Adrenal gland (tissue), 12 donors: Measurements from ENCODE around the gene MAN1C1. TPM values are rescaled to one million over a fixed set of nuclear protein-coding genes. Genes with fewer than 3 reads are reported as not detected.
A peak's percentile ranks its signal among the peaks of the same experiment; 100 is the strongest.

Experiments
- DNase-seq, 7 donors: peaks; one replicate each; pipeline ENCODE4 v3.0.0-alpha.2; 2019 to 2020
- H3K27ac ChIP-seq, 5 donors: fragments of 200-600 bp; sonication (generic) in 4 of 5; 1 replicate in 3 of 5; 2 replicates in 2 of 5; pipeline versions ENCODE4 v1.5.1 to v1.8.0; 2016 to 2020; ENCODE audit warnings: mild to moderate bottlenecking in 1 of 5
- H3K27me3 ChIP-seq: fragments of 200-600 bp; 2 replicates; pipeline ENCODE4 v1.8.0; 2021
- H3K36me3 ChIP-seq, 2 donors: fragments of 200-600 bp; replicated peaks in 1 of 2; 1 replicate in 1 of 2; 2 replicates in 1 of 2; pipeline versions ENCODE4 v1.5.1 to v1.8.0; 2018 to 2022
- H3K4me1 ChIP-seq, 2 donors: fragments of 200-600 bp; replicated peaks in 1 of 2; 1 replicate in 1 of 2; 2 replicates in 1 of 2; pipeline versions ENCODE4 v1.5.1 to v1.8.0; 2018 to 2021
- H3K4me3 ChIP-seq, 4 donors: fragments of 200-600 bp; sonication (generic) in 3 of 4; one replicate each; pipeline ENCODE4 v1.5.1; 2016 to 2018
- H3K9me3 ChIP-seq, 3 donors: fragments of 200-600 bp; sonication (generic) in 1 of 3; replicated peaks in 1 of 3; 1 replicate in 2 of 3; 2 replicates in 1 of 3; pipeline versions ENCODE4 v1.5.1 to v1.8.0; 2016 to 2021
- CTCF ChIP-seq, 6 experiments: fragments of 450-650 bp in 4 of 6; fragments of 200-600 bp in 2 of 6; sonication (generic) in 1 of 6; IDR thresholded peaks; 1 replicate in 5 of 6; 2 replicates in 1 of 6; pipeline versions ENCODE4 v1.5.1 to v1.8.0; 2016 to 2021; ENCODE audit warnings: antibody characterized with exemption in 6 of 6, mild to moderate bottlenecking in 2 of 6, moderate library complexity in 1 of 6
- POLR2A ChIP-seq, 2 donors: fragments of 450-650 bp; IDR thresholded peaks; one replicate each; pipeline ENCODE4 v1.6.1; 2017; ENCODE audit warnings: antibody characterized with exemption in 2 of 2, mild to moderate bottlenecking in 2 of 2, moderate library complexity in 1 of 2
- WGBS, 4 donors: extraction: QIAGEN DNeasy Blood & Tissue Kit in 2 of 4; methylation state at CpG; one replicate each; pipeline versions ENCODE4 v1.1.5 to v1.1.7; 2013 to 2017; 5-methylcytosine and 5-hydroxymethylcytosine counted together
- intact Hi-C, 2 donors: fragments of 100-400 bp; cut with DNase I; formaldehyde crosslinking; loops; one replicate each; pipeline versions ENCODE4 v1.14.1 to v1.15.0; 2022 to 2023
- polyA plus RNA-seq, 3 donors: library from polyadenylated mRNA; stranded (reverse); fragments of 200-250 nt in 2 of 3; fragments of 350-450 nt in 1 of 3; fragmentation: Illumina TruSeq in 1 of 3; extraction: RNeasy Lipid Tissue Mini Kit (QIAGEN cat#74804) in 1 of 3; gene quantifications; one replicate each; pipeline ENCODE4 v1.2.3, GENCODE V29; 2013 to 2014
- total RNA-seq, 9 donors: library from RNA; depleted of rRNA in 4 of 9; stranded (reverse); fragments of >200 nt in 4 of 9; fragments of 120-200 nt in 1 of 9; fragmentation: NEBNext Ultra II Directional in 1 of 9; extraction: Animal tissue kit (Norgen Biotek cat#: 25700) in 1 of 9; gene quantifications; one replicate each; pipeline versions ENCODE4 v1.1.0 to v1.2.4, GENCODE V29; 2013 to 2023
- donor health status: healthy with polysubstance abuse.
- donor health status: Bipolar disorder and iron deficiency.
- donor health status: DM: yes; HTN: yes; CAD: no.
- donor health status: DM: no; HTN: no; CAD: no.
- donor health status: DM: no; HTN: no; CAD: no.
- donor health status: DM: yes; HTN: yes; CAD: no.

The MAN1C1 gene
- total and polyA plus RNA-seq, 12 donors, result 2.7 to 58.7 (median 27.7) TPM

- no peaks in the 10 kb centered on the region for H3K27me3 ChIP-seq
- peak overlapping the region; percentile 26 to 99 (median 82) for H3K4me3 ChIP-seq
- peaks cover 0 to 20% of the 10 kb centered on the region in 2 donors for H3K36me3 ChIP-seq
- H3K4me1 ChIP-seq, result peaks cover 37 to 59% of the 10 kb centered on the region in 2 donors
- WGBS, 4 donors, result 1 to 2% (median 1%) methylated on average over 12 to 67 of the region's 67 CpGs
- no peaks in the 10 kb centered on the region for H3K9me3 ChIP-seq
- peak; percentile 32 to 79 for TF ChIP-seq POLR2A (IDR thresholded peaks at IDR 0.05)
- no peak for TF ChIP-seq CTCF (IDR thresholded peaks at IDR 0.05)
- H3K27ac ChIP-seq, result peak overlapping the region; percentile 92 to 98 (median 93)
- peak in 6 of 7 donors; percentile 69 to 89 (median 80) for DNase-seq
- intact Hi-C loops, result loop anchor here (5.0 to 10.0 kb wide), 3 partner anchors 42 to 174 kb away; partner anchors contain the start of gene PAFAH2 (in 1 of the 2)
These were observed 203.9 kb downstream of the MAN1C1 start for GRCh38 chr1:25820247-25821111.

- no peak for TF ChIP-seq POLR2A (IDR thresholded peaks at IDR 0.05)
- TF ChIP-seq CTCF (IDR thresholded peaks at IDR 0.05), result no peak
- peak in 2 of 7 donors; percentile 26 to 59 for DNase-seq
- H3K4me3 ChIP-seq, result peak overlapping the region; percentile 26 to 99 (median 82)
- 14 to 24% (median 20%) methylated on average over 9 to 10 of the region's 10 CpGs for WGBS, 4 donors
- peaks cover 43 to 66% of the 10 kb centered on the region in 2 donors for H3K4me1 ChIP-seq
- intact Hi-C loops, result loop anchor here (5.0 to 10.0 kb wide), 3 partner anchors 41 to 174 kb away; partner anchors contain the start of gene PAFAH2 (in 1 of the 2)
- peak overlapping the region; percentile 92 to 98 (median 93) for H3K27ac ChIP-seq
- H3K36me3 ChIP-seq, result peaks cover 0 to 17% of the 10 kb centered on the region in 2 donors
- no peaks in the 10 kb centered on the region for H3K9me3 ChIP-seq
- H3K27me3 ChIP-seq, result no peaks in the 10 kb centered on the region
These were observed 204.5 kb downstream of the MAN1C1 start for GRCh38 chr1:25821112-25821476.

GRCh38 chr1:25821630-25822091 lies 205.1 kb downstream of the MAN1C1 start:
- Histone ChIP-seq H3K27ac (peak overlapping the region; percentile 92 to 98 (median 93)), H3K4me3 (peak overlapping the region in 1 of 4 donors; percentile 74), H3K9me3 (no peaks in the 10 kb centered on the region), H3K4me1 (peaks cover 45 to 71% of the 10 kb centered on the region in 2 donors), H3K27me3 (no peaks in the 10 kb centered on the region), H3K36me3 (peaks cover 0 to 18% of the 10 kb centered on the region in 2 donors)
- WGBS, 4 donors, result 33 to 41% (median 35%) methylated on average over 5 of the region's 5 CpGs
- TF ChIP-seq CTCF (IDR thresholded peaks at IDR 0.05), result no peak
- TF ChIP-seq POLR2A (IDR thresholded peaks at IDR 0.05), result peak in 1 of 2 donors; percentile 72
- intact Hi-C loops, result loop anchor here (5.0 to 10.0 kb wide), 3 partner anchors 41 to 173 kb away; partner anchors contain the start of gene PAFAH2 (in 1 of the 2)
- DNase-seq, result peak; percentile 70 to 92 (median 85)

GRCh38 chr1:25825605-25826004 lies 209.0 kb downstream of the MAN1C1 start:
- intact Hi-C loops, result loop anchor here in 1 of 2 donors (10.0 kb wide), 1 partner anchor 169 kb away; the partner anchor contains the start of gene PAFAH2
- Histone ChIP-seq H3K9me3 (no peaks in the 10 kb centered on the region), H3K27ac (peak overlapping the region; percentile 71 to 90 (median 80)), H3K4me1 (peaks cover 72 to 84% of the 10 kb centered on the region in 2 donors), H3K4me3 (no peak overlapping the region), H3K27me3 (no peaks in the 10 kb centered on the region), H3K36me3 (peaks cover 0 to 53% of the 10 kb centered on the region in 2 donors)
- TF ChIP-seq CTCF (IDR thresholded peaks at IDR 0.05), result no peak
- peak in 1 of 2 donors; percentile 34 for TF ChIP-seq POLR2A (IDR thresholded peaks at IDR 0.05)
- WGBS, 4 donors, result 35 to 67% (median 60%) methylated on average over 2 of the region's 2 CpGs
- peak in 2 of 7 donors; percentile 50 to 53 for DNase-seq
